Activated gamma-delta T cell treated with Interleukin-2 at 50 U/mL for 16 hours (primary cell): ENCODE results near the gene COL13A1.

Source experiments
- DNase-seq: peaks from one replicate; pipeline ENCODE4 v3.0.0-alpha.2; 2020

COL13A1 gene

DNA sequence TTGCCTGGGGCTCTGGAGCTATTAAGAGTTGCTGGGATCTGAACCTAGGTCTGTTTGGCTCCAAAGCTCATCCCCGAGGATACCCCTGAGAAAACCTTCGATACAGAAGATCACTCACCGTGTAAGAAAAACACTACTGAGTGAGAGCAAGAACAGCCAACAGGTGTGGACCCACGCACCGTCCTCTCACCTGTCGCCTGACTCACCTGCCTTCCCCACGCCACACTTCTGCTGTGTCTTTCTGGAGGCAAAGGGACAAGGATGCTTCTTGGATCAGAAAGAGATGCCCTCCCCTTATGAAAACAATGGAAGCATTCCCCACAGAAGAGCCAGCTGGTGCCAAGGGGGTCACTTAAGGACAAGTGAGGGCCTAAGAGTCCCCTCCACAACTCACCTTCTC, 46.7 kb downstream of the COL13A1 start:
- no peak for DNase-seq

DNA sequence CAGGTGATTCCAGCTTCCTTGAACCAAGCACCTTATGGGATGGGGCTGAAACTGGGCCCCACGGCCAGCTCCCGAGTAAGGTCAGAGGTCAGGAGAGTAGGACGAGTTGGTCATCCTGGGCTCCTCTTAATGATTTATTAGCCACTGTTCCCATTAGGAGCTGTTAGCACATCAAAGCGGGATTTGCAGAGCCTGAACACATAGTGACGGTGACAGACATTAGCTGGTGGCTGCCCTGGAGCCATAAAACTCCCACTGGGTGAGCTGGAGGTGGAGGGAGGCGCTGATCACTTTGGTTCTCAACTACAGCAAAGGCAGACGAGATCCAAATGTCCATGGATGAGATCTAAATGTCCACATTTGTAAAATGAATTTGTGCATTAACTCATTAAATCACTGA, 48.1 kb downstream of the COL13A1 start:
- no peak for DNase-seq

DNA sequence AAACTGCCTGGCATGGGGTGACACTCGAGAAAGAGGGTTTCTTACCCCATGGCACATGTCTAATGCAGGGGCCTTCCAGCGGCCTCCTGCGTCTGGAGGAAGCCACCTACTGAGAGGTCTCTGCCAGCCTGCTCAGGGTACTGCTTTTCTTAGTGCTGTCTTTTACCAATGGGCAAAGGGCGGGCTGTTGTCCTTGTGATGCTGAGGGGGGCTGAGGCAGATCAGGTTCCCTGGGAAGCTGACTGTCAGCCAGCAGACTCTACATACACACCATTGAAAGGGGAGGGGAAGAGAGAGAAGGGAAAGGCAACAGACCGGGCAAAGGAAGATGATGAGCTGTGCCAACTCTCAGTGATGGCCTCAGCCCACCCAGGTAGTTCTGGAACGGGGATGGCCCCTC, 48.7 kb downstream of the COL13A1 start:
- DNase-seq, result no peak

DNA sequence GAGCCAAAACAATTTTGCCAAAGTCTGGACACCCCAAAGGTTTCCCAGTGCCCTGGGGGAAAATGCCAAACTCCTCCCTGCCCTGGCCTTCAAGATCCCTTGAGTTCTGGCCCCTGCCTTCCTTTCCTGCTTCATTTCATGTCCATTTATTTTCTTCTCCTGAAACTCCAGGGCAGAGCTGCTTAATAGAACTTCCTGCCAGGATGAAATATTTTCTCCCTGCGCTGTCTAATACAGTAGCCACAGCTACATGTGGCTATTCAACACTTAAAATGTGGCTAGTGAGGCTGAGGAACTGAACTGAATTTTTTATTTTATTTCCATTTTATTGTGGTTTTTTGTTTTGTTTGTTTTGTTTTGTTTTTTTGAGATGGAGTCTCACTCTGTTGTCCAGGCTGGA, 49.6 kb downstream of the COL13A1 start:
- DNase-seq, result no peak

DNA sequence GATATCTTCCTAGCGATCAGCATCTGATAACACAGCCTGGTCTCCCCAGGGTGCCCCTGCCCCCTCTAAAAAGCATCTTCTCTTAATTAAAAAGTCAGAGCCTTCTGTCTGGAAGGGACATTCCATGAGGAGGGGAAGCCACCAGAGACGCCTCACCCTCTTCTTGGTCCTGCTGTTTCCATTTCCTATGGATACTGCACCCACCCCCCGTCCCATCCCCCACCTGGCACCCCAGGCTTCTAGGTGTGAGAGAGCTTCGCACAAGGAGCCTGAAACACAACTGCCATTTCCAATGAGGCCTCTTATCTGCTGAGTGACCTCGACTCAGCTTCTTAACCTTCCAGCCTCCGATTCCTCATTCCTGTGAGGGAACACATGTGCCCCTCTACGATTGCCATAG, 51.4 kb downstream of the COL13A1 start:
- no peak for DNase-seq

DNA sequence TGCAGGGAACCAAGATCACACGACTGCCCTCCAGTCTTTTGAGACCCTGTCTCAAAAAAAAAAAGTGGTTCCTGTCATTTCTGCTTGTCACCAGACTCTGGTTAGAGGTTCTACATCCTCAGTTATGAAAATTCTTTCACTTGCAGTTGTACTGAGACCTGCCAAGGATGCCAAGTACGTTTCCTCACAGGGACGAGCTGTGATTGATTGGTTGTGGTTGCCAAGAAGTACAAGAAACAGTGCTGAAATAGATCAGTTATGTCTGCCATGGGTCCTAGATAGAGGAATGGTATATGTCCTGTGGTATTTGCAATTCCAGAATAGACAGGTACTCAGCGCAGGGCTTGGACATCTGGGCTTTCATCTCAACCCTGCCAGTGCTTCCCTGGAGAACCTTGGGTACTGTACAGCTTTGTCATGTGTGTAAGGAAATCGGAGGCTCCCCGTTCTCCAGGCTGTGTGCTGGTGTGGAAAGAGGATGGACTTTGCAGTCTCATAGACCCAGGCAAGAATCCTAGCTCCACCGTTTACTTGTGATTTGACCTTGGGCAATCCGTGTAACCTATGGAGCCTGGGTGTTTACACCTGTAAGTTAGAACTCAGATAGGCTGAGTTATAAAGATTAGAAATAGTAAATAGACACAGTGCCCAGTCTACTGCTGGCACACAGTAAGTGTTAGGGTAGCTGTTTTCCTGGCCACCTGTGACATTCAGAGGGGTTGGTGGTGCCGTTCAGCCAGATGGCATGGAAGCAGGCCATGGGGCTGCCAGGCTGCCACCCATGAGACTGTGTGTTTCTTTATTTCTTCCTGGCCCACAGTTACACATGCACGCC, 53.0 kb downstream of the COL13A1 start:
- DNase-seq, result no peak

DNA sequence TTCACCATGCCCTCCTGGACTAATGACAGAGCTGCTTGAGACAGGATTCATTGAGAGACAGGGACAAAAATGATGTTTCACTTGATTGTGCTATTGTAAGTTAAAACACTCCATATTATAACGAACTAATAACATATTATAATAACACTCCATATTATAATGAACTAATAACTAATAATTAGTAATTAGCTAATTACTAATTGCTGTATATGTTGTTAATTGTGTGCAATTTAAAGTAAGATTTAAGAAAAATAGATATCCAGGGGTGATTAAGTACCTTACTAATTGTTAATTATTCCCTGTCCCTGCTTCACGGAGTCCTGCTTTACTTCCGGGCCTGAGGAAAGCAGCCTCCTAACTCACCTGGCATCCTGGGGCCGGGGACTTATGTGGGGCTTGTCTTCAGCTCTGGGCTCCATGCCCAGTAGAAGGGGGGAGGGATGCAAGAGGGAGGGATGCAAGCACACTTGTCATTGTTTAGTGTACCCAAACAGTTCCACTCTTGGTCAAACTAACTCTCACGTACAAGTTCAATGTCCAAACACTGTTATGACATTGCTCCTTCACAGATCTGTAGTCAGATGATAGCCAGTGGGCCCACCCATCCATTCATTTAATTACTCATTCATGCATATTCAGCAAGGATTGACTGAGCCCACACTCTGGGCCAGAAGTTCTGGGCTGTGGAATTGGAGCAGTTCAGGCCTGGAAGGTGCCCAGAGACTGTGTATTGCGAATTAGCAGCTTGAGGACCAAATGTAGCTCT, 53.8 kb downstream of the COL13A1 start:
- no peak for DNase-seq

DNA sequence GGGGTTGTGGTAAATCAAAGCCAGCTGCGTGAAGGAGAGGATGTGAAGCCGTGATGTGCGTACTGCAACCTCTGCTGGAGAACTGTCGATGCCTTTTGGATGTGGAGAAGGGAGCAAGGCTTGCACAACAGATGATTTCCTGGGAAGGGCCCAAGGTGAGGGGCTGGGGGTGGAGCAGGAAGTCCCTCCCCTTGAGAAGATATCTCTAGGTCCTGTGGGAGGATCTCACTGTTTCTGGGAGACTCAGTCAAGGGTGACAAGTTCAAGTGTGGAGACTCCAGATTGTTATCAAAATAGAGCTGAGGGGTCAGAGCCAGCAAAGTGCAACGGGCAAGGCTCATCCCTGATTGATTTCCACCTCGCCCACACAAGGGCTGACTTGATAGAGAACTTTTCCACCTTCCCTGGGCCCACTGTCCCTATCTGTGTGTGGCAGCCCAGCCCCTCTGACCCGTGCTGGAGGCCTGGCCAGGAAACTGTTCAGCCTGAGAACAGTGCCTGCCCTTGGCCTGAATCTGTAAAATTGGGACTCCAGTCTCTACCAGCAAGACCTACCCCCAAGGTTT, 55.0 kb downstream of the COL13A1 start:
- no peak for DNase-seq

DNA sequence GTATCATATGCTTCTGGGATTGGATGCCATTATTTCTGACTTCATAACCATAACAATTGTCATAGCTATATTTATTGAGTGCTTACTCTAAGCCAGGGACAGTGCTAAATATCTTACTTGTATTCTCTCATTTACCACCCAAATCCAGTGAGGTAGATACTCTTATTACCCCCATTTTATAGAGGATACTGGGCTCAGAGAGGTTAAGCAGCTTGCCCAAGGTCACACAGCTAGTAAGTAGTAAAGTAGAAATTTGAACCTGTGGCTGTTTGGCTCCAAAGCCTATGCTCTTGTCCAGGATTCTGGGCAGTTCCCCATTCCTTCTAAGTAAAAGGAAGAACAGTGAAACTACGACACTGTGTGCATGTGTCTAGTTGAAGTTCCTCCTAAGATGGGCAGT, 56.5 kb downstream of the COL13A1 start:
- no peak for DNase-seq

DNA sequence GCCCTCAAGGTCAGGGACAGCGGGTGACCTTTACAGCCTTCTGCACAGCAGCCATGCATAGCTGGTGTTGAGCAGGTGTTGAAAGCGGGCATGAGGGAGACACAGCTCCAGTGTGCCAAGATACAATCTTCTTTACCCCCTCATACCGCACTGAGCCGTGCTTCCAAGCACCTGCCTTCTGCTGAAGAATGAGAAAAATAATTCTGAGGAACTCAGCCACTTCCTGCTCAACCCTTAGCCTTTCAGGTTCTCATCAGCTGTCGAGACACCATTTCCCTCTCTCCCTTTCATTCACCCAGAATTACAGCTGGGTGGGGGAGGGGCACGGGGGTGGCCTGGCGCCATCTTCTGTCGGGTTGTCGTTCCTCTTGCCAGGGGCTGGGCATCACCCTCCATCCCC, 58.6 kb downstream of the COL13A1 start:
- DNase-seq, result no peak

DNA sequence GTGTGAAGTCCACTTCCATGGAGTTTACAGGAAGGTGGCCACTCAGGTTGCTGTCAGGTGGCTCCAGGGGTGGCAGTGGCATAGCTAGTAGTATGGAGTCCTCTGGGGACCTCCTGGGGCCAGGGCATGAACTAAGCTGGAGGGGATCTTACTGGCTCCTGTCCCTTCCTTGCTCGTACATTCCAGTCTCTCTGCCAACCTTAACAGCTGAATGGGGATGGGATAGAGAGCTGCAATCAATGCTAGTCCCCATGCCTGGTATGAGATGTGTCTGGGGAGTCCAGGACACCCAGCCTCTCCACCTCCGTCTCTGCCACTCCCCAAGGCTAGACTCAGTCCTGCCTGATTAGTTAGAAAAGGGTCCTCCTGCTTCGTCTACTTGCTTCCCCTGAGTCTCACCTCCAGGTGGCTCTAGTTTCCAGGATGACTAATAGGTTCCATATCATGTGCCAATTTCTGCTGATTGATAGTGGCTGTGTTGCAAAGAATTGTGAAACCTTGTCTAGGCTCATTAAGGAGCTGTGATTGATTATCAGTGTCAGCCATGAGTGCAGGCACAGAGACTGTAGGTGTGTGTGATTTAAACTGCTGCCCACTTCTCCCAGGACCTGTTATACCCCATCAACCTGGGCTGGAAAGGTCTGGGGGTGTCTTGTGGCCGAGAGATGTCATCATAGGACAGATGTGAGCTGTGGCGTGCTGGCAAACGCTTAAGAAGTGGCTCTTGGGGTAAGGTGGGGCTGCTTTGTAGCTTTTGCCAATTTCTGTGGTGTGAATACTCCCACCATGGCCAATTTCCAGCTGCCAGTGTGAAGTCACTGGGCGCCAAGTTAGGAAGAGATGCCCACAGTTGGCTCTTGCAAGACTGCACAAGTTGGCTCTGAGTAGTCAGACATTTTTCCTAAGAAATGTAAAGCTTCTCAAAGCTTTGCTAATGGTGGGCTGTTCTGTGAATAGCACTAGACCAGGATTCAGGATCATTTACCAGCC, 59.8 kb downstream of the COL13A1 start:
- no peak for DNase-seq

DNA sequence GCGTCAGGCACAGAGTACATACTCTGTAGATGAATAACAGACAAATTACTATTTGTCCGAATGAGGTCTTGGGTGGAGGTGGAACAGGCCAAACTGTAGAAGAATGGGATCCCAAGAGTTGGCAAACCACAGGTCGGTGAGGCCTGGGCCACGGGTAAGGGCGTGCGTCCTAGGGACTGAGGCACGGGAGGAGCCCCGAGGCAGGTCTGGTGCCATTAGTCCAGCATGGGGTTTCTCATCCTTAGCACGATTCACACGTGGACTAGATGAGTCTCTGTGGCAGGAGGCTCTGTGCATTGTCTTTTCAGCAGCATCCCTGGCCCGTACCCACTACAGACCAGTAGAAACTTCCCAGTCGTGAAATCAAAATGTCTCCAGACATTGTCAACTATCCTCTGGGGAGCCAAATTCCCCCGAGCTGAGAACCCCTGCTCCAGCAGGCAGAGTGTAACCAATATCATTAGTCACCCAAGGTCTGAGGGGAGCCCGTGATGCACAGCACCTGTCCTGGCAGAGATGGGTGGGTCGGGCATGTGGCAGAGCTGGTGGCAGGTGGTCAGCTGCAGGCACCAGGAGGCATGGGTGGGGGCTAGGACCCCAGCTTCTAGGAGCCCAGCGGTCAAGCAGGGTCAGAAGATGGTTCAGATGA, 61.3 kb downstream of the COL13A1 start:
- no peak for DNase-seq

DNA sequence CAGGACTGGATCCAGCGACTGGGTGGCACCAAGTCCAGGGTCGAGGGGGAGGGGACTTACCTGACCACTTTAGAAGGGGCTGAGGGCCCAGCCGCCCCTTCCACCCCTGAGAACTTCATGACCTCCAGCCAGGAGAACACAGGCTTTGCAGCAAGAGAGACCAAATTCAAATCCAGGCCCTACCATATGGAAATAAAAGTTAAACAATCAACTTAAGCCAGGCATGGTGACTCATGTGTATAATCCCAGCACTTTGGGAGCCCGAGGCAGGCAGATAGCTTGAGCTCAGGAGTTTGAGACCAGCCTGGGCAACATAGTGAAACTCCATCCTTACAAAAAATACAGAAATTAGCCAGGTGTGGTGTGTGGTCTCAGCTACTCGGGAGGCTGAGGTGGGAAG, 61.9 kb downstream of the COL13A1 start:
- DNase-seq, result no peak

DNA sequence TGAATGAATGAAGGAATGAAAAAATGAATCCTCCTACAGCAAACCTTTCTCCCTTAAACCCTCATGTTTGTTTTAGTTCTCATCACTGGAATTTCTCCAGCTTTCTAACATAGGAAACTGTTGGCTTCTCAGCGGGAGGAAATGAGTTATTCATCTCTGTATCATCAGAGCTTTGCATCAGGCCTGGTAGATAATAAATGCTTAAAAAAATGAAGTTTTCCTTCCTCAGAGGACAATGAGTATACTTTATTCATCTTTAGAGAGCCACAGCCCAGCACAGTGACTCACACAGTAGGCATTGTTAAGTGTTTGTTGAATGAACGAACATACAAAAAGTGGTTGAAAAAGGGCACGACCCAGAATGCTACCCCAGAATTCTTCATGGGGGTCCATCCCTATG, 62.6 kb downstream of the COL13A1 start:
- DNase-seq, result no peak

DNA sequence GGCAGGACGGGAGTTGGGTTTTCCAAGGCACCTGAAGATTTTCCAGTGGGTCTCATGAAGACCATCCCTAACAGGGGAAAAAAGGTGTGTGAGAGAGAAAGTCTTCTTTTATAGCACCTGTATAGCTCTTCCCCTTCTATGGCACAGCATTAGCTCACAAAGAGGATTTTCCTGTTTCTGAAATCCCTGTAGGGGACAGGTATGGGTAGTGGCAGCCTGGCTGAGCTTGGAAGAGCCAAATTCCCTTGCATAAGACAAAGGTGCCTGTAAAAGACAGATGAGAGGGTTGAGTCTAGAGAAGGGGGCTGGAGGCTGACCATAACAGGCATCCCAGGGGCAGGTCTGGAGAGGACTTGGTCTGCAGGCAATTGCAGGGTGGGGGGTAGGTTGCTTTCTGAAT, 63.7 kb downstream of the COL13A1 start:
- DNase-seq, result no peak

DNA sequence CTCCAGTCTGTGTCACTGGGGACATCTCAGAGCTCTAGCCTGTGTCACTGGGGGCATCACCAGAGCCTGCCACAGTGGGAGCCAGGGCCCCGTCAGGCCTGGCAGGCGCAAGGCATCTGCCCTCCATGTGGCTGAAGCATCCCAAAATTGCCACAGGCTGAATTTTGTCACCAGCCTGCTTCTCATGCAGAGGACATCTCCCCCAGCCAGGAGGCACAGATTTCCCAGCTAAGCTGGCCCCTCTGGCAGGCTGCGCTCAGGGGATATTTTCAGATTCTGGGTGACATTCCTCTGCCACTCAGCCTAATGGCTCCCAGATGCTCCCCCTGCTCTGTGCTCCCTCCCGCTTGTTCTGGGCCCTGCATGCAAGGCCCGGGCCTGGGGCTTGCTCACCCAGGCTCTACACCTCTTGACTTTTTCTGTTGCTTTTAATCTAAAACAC, 64.6 kb downstream of the COL13A1 start:
- no peak for DNase-seq

DNA sequence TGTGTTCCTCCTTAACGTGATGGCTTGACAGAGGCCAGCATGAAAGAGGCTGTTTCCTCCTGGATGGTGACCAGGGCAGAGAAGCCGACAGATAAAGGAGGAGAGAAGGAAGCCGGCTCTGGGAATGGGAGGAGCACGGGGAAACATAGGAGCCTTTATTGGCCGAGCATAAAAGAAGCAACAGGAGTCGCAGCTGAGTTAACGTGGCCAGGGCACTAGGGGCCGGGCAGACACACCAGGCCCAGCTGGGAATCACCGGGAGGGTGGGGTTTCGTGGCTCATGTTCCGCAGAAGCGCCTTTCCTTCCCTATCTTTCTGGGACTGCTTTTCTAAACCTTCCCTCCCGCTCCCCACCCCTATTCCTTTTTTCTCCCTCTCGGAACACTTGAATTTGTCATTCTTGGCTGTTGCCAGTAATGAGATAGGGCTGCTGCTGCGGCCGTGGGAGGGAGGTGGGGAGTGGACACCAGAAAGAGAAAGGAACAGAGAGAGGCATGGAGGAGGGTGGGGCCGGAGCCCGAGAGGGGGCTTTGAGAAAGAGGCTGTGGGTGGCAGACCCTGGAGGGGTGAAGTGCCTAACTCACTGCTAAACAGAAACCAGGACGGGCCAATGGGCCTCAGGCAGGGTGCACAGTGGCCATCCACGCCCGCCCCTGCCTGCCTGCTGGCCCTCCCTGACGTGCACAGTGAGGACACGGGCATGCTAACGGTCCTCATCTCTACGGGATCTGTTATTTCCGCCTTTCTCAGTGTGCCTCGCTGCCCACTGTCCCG, 65.2 kb downstream of the COL13A1 start:
- no peak for DNase-seq

DNA sequence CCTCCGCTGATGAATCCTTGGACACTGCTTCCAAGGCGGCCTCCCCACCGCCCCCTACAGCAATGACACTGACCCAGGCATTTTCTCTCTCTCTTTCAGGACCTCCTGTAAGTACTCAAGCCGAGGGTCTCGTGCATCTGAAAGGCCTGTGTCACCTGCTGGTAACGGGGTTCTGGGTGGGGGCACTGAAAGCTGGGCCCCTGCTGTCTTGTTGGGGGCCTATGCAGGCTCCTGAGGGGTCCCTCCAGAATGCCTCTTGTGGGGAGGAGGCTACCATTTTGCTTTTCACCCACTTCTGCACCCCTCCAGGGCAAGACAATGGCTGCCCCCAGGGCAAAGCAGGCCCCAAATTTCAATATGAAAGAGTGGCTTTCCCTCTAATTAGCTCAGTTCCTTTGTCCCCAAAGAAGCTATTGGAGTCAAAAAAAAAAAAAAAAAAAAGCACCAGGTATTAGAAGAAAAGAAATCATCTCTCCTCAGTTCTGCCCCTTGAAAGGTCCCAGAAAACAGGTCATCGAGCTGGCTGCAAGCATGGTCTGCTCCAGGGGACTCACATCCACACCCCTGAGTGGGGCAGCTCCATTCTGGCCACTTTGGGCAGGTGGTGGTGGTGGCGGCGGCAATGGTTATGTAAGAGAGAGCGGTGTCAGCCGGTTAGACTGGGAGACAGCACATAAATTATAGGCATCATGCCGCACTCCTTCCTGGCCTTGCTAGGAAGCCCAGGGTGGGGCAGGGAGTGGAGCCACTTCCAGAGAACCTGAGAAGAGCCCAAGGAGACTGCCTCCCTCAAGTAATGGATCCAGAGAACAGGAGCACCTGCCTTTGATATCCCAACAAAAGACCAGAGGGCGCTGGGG, 66.2 kb downstream of the COL13A1 start:
- DNase-seq, result no peak

DNA sequence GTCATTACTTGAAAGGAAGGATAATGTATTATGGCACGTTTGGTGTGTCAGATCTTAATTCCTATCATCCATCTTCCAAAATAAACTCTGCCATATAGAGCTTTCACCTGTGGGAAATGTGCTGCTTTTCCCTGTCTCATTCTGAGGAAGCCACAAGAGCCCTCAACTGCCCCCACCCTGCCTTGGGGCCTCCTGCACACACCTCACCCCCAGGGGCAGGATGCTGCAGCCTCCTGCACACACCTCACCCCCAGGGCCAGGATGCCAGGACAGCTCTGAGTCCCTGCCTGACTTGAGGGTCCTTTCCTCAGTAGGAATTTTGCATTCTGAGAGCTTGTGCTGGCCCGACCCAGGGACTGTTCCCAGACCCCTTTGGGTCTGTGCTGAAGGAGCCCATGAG, 67.1 kb downstream of the COL13A1 start:
- DNase-seq, result no peak

DNA sequence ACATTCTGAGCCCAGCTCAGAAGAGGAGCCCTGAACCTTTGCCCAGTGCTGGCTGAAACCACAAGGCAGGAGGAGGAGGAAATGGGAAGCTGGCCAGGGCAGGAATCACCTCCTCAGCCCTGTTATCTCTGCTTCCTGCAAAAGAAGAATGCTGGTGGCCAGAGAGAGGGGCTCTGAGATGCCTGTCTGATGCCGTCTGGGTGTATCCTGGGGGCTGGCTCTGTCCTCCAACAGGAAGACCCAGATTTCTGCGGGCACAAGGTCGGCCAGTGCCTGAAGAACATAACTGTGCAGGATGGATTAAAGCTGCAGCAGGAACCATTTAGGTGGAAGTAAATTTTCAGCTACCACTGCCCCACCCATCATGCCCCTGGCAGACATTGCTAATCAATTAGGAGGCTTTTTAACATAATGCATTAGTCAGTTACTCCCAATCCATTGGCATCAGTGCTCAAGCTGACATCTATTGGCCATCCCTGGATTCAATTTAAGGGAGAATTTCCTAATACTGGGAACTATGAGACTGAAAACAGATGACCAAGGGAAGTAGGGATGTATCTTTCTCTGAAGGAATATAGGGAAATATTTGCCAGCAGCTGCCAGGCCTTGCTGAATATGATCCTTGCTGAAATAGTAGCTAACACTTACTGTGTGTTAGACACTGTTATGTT, 67.7 kb downstream of the COL13A1 start:
- DNase-seq, result no peak
